Motor neuron (in vitro differentiated cells): ENCODE results near the gene CDH6. TPM values are rescaled to one million over a fixed set of nuclear protein-coding genes. Genes with fewer than 3 reads are reported as not detected.

ENCODE experiments used
- ATAC-seq, 8 experiments: fragments of 200-7000 bp; cut with Tn5 transposase; replicated peaks in 6 of 8; 2 replicates each; pipeline ENCODE4 v1.8.0; 2021; ENCODE audit warnings: mild to moderate bottlenecking in 8 of 8, moderate library complexity in 8 of 8
- H3K27ac ChIP-seq, 2 donors: fragments of 250-450 bp; sonication (Bioruptor Pico); 2 replicates each; pipeline ENCODE4 v1.9.0; 2021; ENCODE audit warnings: antibody characterized with exemption in 2 of 2, mild to moderate bottlenecking in 2 of 2, moderate library complexity in 1 of 2
- H3K4me1 ChIP-seq, 2 donors: fragments of 250-450 bp; sonication (Bioruptor Pico); replicated peaks in 1 of 2; 2 replicates each; pipeline ENCODE4 v1.6.1; 2021; ENCODE audit warnings: antibody characterized with exemption in 2 of 2, mild to moderate bottlenecking in 2 of 2, moderate library complexity in 1 of 2
- H3K4me3 ChIP-seq, 5 donors: fragments of 250-450 bp; sonication (Bioruptor Pico); 2 replicates each; pipeline ENCODE4 v1.9.0; 2021; ENCODE audit warnings: antibody characterized with exemption in 5 of 5, mild to moderate bottlenecking in 5 of 5, moderate library complexity in 4 of 5
- WGBS, 10 experiments: fragments of 450-650 bp; shearing (Covaris generic); methylation state at CpG; one replicate each; pipeline ENCODE4 v1.0.0; 2022; 5-methylcytosine and 5-hydroxymethylcytosine counted together
- in situ Hi-C, 9 experiments: fragments of 400-800 bp; cut with MboI; loops; one replicate each; pipeline ENCODE4 v1.15.0; 2021; ENCODE audit warnings: low sequenced_read_pairs in 9 of 9, low pct_unique_long_range_greater_than_20kb in 2 of 9; ENCODE audit not compliant: unreplicated experiment in 9 of 9
- total RNA-seq, 8 experiments: library from RNA; unstranded; fragments of 300-600 nt; gene quantifications; 2 replicates each; pipeline versions ENCODE4 v1.2.3 to v1.2.4, GENCODE V29; 2022

CDH6 gene
- total RNA-seq, 8 experiments from 2014 or later = 0.61 to 143 (median 23.7) TPM

DNA sequence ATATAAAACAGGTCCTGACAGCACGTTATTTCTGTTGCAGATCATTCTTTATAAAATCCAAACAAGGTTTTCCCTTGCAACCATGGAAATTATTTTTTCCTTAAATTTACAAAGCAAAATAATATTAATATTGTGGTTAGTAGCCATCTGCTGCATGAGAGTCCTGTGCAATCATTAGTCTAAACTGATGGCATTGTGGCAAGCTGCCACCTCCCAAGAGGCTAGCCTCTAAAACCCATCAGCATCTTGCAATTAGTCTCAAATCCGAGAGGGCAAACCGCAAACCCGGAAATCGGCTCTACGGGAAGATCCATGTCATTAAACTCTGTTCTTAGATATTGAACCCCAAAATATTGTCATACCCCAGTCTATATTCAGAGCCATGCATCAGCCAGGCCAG, 11.3 kb upstream of the CDH6 start:
- in situ Hi-C loops = no loop called here
- 49 to 100% (median 79%) methylated on average over 1 to 6 of the region's 6 CpGs for WGBS, 10 experiments
- no peak for ATAC-seq
- Histone ChIP-seq H3K4me3 (no peak overlapping the region), H3K4me1 (peaks cover 0 to 10% of the 10 kb centered on the region in 2 donors), H3K27ac (no peak overlapping the region)

DNA sequence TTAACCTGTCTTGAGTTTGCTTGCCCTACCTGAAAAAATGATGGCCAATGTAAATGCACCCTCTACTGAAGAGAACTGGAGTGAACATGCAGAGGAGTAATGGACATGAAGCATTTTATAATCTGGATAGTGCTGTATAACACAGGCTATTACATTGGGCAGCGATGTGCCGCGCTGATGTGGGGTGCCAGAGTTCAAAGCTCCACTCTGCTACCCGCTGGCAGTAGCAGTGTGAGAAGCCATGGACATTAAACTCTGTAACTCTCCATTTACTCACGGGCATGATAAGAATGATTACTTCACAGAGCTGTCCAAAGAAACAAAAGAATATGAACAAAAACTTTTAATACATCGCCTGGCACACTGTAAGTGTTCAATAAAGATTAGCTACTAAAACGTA, 7.5 kb upstream of the CDH6 start:
- H3K4me3 ChIP-seq = no peak overlapping the region
- 63 to 100% (median 84%) methylated on average over 1 to 7 of the region's 7 CpGs; no CpG with 5 or more reads in 1 of the 10 experiments for WGBS, 10 experiments
- H3K27ac ChIP-seq = no peak overlapping the region
- peaks cover 0 to 10% of the 10 kb centered on the region in 2 donors for H3K4me1 ChIP-seq
- in situ Hi-C loops = no loop called here
- no peak for ATAC-seq

DNA sequence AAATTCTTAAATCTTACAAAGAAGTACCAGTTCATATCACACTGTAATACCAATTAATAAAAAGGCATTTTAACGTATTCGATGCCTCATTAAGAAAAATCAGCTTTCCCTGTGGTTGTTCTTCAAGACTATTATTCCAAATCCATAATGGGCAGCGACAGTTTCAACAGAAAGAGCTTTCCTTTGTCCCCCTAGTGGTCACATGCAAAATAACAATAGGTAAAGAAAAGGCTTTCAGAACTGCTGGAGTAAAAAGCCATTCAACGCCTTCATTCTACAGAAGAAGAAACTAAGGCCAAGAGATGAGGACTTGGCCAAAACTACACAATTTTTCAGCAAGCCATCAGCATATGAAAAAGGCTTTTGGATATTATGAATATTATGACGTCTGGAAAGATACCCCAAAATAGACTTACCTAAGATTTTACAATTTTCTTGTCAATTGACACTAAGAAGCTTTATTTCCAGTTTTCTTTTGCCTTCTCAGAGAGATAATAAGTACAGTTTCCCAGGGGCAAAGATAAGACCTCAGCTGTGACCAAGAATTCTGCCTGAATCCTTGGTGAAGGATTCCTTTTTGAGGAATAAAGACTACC, 6.7 kb upstream of the CDH6 start:
- ATAC-seq = peak in 2 of 8 experiments; percentile 31 to 45
- in situ Hi-C loops = no loop called here
- H3K4me3 ChIP-seq = no peak overlapping the region
- 0 to 57% (median 21%) methylated on average over 1 to 5 of the region's 5 CpGs; no CpG with 5 or more reads in 1 of the 10 experiments for WGBS, 10 experiments
- peaks cover 0 to 8% of the 10 kb centered on the region in 2 donors for H3K4me1 ChIP-seq
- no peak overlapping the region for H3K27ac ChIP-seq

DNA sequence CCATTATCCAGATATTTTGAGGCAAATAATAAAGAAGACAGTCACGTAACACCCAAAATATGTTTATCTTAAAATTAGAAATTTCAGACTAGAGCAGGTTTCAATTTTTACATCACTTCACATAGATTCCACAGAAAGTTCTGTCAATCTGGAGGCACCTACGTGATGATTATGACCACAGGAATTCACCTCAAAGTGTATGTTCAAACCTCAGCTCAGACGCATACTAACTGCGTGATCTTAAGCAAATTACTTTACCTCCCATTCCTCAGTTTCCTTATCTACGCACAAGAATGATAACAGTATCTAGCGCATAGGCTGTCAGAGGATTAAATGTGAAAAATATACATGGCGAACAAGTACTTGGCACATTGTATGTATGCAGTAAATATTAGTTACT, 5.9 kb upstream of the CDH6 start:
- no peak for ATAC-seq
- 61 to 95% (median 81%) methylated on average over 3 to 7 of the region's 7 CpGs for WGBS, 10 experiments

DNA sequence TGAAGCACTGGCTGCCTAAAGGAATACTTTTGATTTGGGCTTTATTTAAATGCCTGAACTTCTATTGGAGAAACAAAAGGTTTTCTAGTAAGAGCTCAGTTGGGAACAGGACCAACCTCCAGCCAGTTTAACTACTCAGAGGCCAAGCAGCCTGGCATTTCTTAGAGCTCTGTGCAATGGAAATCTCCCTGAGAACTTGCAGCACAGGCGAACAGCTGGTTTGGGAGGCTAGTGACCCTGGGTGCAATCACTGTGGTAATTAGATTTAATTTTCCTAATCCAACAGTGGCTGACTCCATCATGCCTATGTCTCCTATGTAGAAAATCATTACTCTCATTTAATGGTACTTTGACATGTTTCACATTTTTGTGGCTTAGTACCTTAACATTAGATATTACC, 1.0 kb upstream of the CDH6 start:
- no peak overlapping the region for H3K4me3 ChIP-seq
- H3K4me1 ChIP-seq = peaks cover 15 to 35% of the 10 kb centered on the region in 2 donors
- 78 to 100% (median 88%) methylated on average over 1 of the region's 1 CpG; no CpG with 5 or more reads in 7 of the 10 experiments for WGBS, 10 experiments
- H3K27ac ChIP-seq = no peak overlapping the region
- in situ Hi-C loops = no loop called here
- no peak for ATAC-seq

More for the DNA sequence above, 5.9 kb upstream of the CDH6 start:
- in situ Hi-C loops = no loop called here
- H3K4me3 ChIP-seq = no peak overlapping the region
- no peak overlapping the region for H3K27ac ChIP-seq
- H3K4me1 ChIP-seq = peaks cover 4 to 7% of the 10 kb centered on the region in 2 donors

DNA sequence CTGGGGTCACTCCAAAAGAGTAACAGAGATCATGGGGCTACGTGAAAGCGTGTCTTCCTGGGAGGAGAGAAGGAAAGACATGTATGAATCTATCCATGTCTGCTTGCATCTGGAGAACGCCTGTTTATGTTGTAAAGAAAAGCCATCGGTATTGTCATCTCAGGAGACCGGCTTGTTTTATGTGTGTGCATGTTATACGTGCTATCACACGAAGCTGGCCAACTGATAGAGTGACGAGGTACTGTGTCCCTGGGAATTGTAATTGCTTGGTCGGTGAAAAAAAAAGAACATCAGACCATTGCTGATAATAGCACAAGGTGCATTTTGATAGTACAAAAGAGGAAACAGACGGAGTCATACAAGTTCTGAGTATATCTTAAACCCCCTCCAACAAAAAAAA, 370 bp upstream of the CDH6 start:
- in situ Hi-C loops = no loop called here

DNA sequence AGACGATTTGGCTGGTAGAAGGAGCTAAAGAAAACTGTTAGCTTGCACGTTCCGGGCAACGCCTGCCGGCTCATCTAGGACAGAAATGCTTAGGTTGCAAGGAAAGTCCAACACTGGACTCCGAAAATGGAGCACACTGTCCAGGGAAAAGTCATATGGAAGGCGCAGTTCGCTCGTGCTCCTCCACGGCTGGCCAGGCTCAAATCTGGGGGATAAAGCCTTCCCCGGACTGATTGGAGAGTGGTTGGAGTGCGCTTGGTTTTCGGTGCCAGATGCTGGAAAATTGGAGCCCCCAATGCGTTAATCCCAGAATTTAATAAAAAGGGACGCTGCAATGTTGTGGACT, 955 bp downstream of the CDH6 start:
- in situ Hi-C loops = no loop called here
- ATAC-seq = peak in 5 of 8 experiments; percentile 1 to 43 (median 11)
- H3K4me3 ChIP-seq = peak overlapping the region; percentile 46 to 85 (median 67)
- H3K27ac ChIP-seq = peak overlapping the region; percentile 72 to 80
- 0 to 4% (median 0%) methylated on average over 1 to 7 of the region's 15 CpGs; no CpG with 5 or more reads in 3 of the 10 experiments for WGBS, 10 experiments
- peaks cover 20 to 50% of the 10 kb centered on the region in 2 donors for H3K4me1 ChIP-seq

More for the DNA sequence above, 370 bp upstream of the CDH6 start:
- WGBS, 10 experiments = 0 to 67% (median 3%) methylated on average over 1 to 10 of the region's 10 CpGs
- peaks cover 20 to 42% of the 10 kb centered on the region in 2 donors for H3K4me1 ChIP-seq
- peak overlapping the region in 1 of 2 donors; percentile 36 for H3K27ac ChIP-seq
- peak overlapping the region; percentile 46 to 85 (median 67) for H3K4me3 ChIP-seq
- peak in 5 of 8 experiments; percentile 10 to 49 (median 45) for ATAC-seq

DNA sequence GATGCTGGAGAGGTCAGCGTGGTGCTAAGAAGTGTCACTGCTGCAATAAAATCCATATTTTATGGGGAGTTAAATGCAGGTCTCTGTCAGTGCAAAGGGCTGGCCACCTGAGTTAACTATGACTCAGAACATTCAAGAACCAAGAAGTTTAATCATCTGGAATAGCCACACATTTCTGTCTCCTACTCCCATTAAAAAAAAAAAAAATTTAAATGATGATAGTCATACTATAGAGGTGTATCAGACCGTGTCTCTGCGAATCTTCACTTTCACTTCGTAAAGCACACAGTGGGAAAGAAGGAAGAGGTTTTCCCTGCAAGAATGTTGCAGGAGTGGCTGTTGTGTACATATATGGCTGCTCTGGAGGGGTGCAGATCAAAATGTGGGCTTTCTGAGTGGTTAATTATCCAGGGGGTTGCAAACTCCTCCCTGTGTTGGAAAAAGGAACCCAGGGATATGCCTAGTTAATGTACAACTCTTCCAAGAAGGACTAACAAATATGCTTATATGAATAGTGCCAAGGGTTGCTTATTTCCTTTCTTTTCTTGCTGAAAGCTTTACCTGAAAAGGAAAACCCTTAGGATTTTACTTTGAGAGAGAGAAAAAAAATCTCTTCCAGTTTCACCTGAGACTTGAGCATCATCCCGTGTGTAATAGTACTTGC, 1.5 kb downstream of the CDH6 start:
- 0 to 50% (median 6%) methylated on average over 1 to 4 of the region's 5 CpGs; no CpG with 5 or more reads in 3 of the 10 experiments for WGBS, 10 experiments
- Histone ChIP-seq H3K4me3 (peak overlapping the region; percentile 46 to 85 (median 67)), H3K4me1 (peaks cover 22 to 50% of the 10 kb centered on the region in 2 donors), H3K27ac (peak overlapping the region in 1 of 2 donors; percentile 14)
- in situ Hi-C loops = no loop called here
- peak in 7 of 8 experiments; percentile 1 to 49 (median 25) for ATAC-seq

DNA sequence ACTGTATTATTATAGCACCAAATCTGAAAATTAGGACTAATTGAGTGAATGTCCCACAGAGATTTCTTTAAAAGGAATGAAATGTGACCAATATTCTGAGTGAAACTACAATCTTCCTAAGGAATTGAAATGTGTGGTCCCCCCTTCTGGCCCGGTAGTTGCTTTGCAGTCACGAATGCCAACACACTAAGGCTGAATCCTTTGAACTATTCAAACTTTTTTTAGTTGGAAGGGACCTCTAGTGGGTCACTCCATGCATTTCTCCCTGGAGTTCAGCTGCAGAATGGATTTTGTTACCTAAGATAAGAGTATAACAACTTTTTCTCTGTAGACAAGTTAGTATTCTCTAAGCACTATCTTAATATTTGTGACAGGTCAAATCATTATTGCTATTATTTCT, 2.8 kb downstream of the CDH6 start:
- in situ Hi-C loops = no loop called here
- 0 to 40% (median 26%) methylated on average over 1 to 2 of the region's 2 CpGs; no CpG with 5 or more reads in 4 of the 10 experiments for WGBS, 10 experiments
- H3K27ac ChIP-seq = no peak overlapping the region
- no peak for ATAC-seq
- peaks cover 22 to 53% of the 10 kb centered on the region in 2 donors for H3K4me1 ChIP-seq
- H3K4me3 ChIP-seq = peak overlapping the region in 3 of 5 donors; percentile 61 to 85 (median 67)

DNA sequence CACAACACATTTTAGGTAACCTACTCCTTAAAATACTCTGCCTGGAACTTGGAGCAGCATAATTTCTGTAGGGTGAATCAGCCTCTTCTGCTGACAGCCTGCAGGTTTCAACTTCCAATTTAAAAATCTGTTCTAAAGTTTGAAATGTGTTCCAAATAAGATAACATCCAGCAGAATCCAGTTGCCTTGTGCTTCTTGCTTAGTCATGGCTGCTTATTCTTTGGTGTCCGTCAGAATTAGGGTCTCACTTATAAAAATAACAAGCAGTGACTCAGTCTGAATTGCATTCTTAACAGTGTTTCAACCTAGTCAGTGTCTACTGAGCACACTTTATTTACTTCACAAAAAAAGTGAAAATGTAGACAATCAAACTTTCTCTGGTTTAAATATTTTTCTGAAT, 3.7 kb downstream of the CDH6 start:
- Histone ChIP-seq H3K4me1 (peaks cover 22 to 51% of the 10 kb centered on the region in 2 donors), H3K4me3 (peak overlapping the region in 1 of 5 donors; percentile 12), H3K27ac (peak overlapping the region in 1 of 2 donors; percentile 14)
- in situ Hi-C loops = no loop called here
- 0 to 67% (median 25%) methylated on average over 1 of the region's 1 CpG; no CpG with 5 or more reads in 1 of the 10 experiments for WGBS, 10 experiments
- no peak for ATAC-seq

DNA sequence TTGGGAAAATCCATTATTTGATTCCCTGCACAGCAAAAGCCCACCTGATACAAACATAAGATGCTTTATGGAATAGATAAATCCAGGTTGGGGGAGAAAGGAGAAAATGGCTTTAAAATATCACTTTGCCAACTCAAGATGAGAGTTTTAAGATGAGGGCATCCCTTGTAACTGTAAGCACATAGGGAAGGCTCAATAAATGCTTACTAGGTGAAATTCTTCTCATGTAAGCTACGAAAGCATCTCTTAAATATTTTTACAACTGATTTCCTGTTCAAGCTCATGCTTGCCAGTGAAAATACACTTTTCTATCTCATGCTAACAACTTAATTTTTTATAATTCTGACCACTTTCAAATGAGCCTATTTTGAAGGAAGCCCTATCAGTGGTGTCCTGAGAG, 11.5 kb downstream of the CDH6 start:
- WGBS, 10 experiments = 25 to 100% (median 88%) methylated on average over 1 of the region's 1 CpG; no CpG with 5 or more reads in 1 of the 10 experiments
- Histone ChIP-seq H3K4me3 (no peak overlapping the region), H3K4me1 (peaks cover 6 to 7% of the 10 kb centered on the region in 2 donors), H3K27ac (no peak overlapping the region)
- in situ Hi-C loops = no loop called here
- ATAC-seq = no peak

DNA sequence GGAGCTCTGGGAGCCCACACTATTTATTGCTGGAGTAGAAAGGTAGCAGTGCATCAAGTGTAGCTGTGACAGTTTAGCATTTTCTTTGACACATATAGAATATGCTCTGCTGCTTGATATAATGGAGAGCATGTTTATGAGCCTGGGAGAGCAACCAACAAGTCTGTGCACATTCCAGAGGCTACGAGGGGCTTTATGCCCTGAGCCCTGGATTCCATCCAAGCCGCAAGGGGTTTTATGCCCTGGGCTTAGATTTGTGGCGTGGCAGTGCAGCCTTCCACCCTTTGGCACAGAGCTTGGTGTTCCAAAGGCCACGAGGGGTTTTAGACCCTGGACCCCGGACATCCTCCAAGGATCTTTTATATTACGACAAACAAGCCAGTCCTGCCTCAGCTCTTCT, 14.6 kb downstream of the CDH6 start:
- no peak for ATAC-seq
- in situ Hi-C loops = no loop called here
- Histone ChIP-seq H3K4me1 (peaks cover 6 to 21% of the 10 kb centered on the region in 2 donors), H3K27ac (no peak overlapping the region), H3K4me3 (no peak overlapping the region)
- WGBS, 10 experiments = 50 to 100% (median 83%) methylated on average over 1 to 4 of the region's 6 CpGs; no CpG with 5 or more reads in 7 of the 10 experiments

DNA sequence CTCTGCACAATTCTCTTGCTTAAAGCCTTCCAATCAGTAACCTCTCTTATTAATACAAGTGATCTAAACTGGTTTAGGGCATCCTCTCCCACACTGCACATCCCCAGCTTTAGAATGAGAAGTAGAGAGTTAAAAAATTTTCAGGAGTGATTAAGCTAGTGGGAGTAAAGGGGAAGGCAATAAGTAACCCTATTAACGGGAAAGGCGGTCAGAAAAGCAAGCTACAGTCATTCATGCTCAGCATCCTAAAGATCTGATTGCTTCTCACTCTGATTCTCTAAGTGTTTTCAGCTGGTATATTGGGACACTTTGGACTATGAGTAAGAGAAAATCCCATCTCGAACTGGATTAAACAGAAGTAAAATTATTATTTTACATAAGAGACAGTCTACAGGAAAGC, 15.8 kb downstream of the CDH6 start:
- H3K27ac ChIP-seq = no peak overlapping the region

More for the DNA sequence above, 15.8 kb downstream of the CDH6 start:
- Histone ChIP-seq H3K4me1 (peaks cover 19 to 34% of the 10 kb centered on the region in 2 donors), H3K4me3 (no peak overlapping the region)
- in situ Hi-C loops = no loop called here
- 26 to 100% (median 48%) methylated on average over 1 to 3 of the region's 3 CpGs; no CpG with 5 or more reads in 1 of the 10 experiments for WGBS, 10 experiments
- peak in 3 of 8 experiments; percentile 12 to 20 (median 16) for ATAC-seq
